Stimulated activated CD4-positive, alpha-beta T cell treated with anti-CD3 and anti-CD28 coated beads, Interleukin-4, amount 100 ng/mL, for 1 hour (primary cell): ENCODE measurements around the gene GNL3L.
"Not testable (repeated sequence)": the region's sequence is repeated elsewhere in the genome, so short reads cannot be mapped to it uniquely, and the experiment has no call there.

Experiments
- DNase-seq: peaks from one replicate; pipeline ENCODE4 v3.0.0-alpha.2; 2020

GNL3L gene

DNA sequence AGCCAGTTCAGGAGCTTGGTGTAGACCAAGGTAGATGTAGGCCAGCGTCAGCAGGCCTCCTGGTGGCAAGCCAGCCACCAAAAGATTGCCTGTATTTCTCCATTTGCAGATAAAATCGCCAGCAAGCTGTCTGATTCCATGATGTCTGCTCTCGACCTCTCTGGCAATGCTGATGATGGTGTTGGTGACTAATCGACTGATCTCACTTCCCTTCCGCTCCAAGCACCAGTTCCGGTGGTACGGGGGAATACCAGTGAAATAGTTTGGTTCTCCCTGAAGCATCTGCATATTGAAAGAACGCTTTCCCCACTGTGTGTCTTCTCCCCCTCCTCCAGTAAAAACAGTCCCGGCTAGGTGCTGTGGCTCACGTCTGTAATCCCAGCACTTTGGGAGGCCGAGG is 30.4 kb downstream of the GNL3L start:
- DNase-seq, result no peak

GRCh38 chrX:54561622-54562021 is 31.6 kb downstream of the GNL3L start:
- DNase-seq, result no peak

- no peak for DNase-seq
Observed at GRCh38 chrX:54564936-54565335, 34.9 kb downstream of the GNL3L start.

DNA sequence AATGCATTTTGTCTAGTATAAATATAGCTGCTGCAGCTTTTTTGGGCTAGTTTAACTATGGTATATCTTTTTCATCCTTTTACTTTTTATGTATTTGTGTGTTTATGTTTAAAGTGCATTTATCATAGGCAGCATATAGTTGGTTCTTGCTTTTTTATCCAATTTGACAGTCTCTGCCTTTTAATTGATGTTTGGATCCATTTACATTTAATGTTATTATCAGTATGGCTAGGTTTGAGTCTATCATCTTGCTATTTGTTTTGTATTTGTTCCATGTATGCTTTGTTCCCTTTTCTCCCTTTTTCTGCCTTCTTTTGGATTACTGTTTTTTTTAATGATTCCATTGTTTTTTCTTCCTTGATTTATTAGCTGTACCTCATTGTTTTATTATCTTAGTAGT is 40.3 kb downstream of the GNL3L start:
- DNase-seq, result no peak

GRCh38 chrX:54572641-54573040 is 42.6 kb downstream of the GNL3L start:
- not testable (repeated sequence) for DNase-seq

- no peak for DNase-seq
Observed at GRCh38 chrX:54597728-54598127, 67.7 kb downstream of the GNL3L start.

GRCh38 chrX:54602563-54602962 is 72.5 kb downstream of the GNL3L start:
- no peak for DNase-seq
